22Rv1 (cell line): ENCODE results near the gene TTC1.

ENCODE experiments used
- H3K27ac ChIP-seq: fragments of 450-650 bp; 2 replicates; pipeline ENCODE4 v1.5.1; 2017
- CTCF ChIP-seq: fragments of 450-650 bp; IDR thresholded peaks from 2 replicates; pipeline ENCODE4 v1.5.1; 2017; ENCODE audit warnings: mild to moderate bottlenecking
- ZFX ChIP-seq: fragments of 450-650 bp; IDR thresholded peaks from 2 replicates; pipeline ENCODE4 v1.6.1; 2017; ENCODE audit warnings: antibody characterized with exemption, borderline replicate concordance

Gene TTC1

GRCh38 chr5:159978358-159978757 is 30.6 kb upstream of the TTC1 start:
- no peak for TF ChIP-seq ZFX
- TF ChIP-seq CTCF: no peak
- H3K27ac ChIP-seq: no peak overlapping the region

DNA sequence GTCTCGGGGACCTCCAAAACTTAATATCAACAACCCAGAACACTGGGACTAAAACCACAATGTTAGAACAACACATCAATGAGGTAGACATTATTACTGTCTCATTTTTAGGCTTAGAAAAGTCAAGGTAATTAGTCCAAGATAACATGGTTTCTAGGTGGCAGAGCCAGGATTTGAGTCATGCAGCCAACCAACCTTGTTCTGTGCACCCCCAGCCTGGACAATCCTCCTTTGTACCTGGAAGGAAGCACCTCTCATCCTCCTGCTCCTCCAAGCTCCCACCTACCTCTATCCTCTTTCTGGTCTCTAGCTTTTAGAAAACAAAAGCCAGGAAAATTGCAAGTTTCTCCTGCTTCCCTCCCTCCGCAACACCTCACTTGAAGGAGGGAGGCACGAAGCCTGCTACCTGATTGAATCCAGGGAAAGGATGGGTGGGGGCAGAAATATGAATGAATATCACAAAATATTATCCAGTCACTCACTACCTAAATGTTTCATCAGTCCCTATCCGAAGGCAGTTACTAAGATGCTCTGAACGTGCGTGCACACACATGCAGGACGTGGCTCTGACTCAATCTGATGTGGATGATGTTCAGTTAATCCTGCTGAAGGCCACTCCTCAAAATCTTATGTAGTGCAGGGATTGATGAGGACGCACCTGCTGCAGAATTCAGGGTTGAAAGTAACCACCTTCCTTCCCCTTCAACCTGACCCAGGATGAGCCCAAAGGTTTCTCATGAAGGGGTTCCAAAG is 26.3 kb upstream of the TTC1 start:
- no peak for TF ChIP-seq CTCF
- no peak overlapping the region for H3K27ac ChIP-seq

DNA sequence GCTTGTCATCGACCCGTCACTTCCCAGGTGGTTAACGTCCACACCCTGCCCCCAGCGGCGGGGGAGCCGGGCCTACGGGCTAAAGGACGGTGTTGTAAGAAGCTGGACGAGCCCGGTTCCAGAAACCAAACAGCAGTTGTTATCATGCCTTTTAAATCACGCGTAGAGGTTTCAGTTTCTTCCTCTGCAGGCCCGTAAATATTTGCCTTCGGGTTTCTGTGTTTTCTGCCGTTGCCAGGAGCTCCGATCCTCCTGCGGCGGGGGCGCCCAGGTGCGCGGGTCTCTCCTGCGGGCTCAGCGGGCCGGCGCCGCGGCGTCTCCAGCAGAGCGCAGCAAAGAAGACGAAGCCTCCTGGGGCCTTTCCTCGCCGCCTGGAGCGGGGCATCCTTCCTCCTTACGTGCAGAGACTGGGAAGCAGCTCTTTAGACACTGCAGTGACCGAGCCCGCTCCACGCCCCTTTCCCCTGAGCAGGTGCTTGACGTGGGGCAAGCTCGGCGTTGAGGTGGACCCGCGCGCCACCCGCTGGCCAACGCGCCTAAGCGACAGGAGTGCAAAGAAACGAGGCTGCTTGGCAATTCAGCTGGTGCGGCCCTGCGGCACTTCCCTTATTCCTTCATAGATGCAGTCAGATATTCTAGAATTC is 21.8 kb upstream of the TTC1 start:
- no peak overlapping the region for H3K27ac ChIP-seq
- peak; percentile 91 for TF ChIP-seq CTCF
- TF ChIP-seq ZFX: no peak

DNA sequence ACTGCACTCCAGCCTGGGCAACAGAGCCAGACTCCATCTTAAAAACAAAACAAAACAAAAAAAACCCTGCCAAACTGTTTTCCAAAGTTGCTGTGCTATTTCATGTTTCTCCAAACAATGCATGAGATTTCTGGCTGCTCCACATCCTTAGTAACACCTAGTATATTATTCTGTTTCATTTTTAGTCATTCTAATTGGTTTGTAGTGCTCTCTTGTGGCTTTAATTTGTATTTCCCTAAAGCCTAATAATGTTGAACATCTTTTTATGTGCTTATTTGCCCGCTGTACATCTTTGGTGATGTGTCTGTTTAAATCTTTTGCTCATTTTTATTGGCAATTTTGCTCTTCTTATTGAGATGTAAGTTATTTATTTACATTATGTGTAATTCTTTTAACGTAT is 18.4 kb upstream of the TTC1 start:
- TF ChIP-seq ZFX (no peak), CTCF (no peak)
- H3K27ac ChIP-seq: no peak overlapping the region

- no peak overlapping the region for H3K27ac ChIP-seq
- TF ChIP-seq ZFX (no peak), CTCF (no peak)
These were observed 16.4 kb upstream of the TTC1 start for GRCh38 chr5:159992566-159992965.

DNA sequence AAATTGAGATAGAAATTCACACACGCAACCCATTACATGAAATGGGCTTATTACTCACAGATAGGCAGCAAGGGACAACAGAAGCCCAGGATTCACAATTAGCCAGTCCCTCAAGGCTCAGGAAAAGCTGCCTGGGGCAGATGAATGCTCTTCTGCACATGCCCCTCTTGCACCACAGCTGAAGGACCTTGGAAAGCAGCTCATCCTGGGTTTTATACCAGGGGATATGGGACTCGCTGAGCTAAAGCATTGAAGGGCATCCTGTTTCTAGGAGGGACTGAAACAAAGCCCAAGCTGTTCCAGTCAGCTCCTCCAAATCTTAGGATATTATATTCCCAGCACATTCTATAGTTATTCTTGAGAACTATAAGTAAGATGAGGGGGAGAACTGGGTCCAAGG is 15.7 kb upstream of the TTC1 start:
- H3K27ac ChIP-seq: no peak overlapping the region
- TF ChIP-seq ZFX: no peak
- no peak for TF ChIP-seq CTCF

GRCh38 chr5:159995907-159996306 is 13.0 kb upstream of the TTC1 start:
- TF ChIP-seq CTCF: no peak
- TF ChIP-seq ZFX: no peak
- no peak overlapping the region for H3K27ac ChIP-seq
